LNCAP (cell line): ENCODE data around the gene SIDT2.

Source experiments
- TF ChIP-seq, protein P1 (sequence below): fragments of 450-650 bp; IDR thresholded peaks from 2 replicates; pipeline ENCODE4 v1.5.1; 2017; ENCODE audit warnings: mild to moderate bottlenecking

SIDT2 gene

DNA sequence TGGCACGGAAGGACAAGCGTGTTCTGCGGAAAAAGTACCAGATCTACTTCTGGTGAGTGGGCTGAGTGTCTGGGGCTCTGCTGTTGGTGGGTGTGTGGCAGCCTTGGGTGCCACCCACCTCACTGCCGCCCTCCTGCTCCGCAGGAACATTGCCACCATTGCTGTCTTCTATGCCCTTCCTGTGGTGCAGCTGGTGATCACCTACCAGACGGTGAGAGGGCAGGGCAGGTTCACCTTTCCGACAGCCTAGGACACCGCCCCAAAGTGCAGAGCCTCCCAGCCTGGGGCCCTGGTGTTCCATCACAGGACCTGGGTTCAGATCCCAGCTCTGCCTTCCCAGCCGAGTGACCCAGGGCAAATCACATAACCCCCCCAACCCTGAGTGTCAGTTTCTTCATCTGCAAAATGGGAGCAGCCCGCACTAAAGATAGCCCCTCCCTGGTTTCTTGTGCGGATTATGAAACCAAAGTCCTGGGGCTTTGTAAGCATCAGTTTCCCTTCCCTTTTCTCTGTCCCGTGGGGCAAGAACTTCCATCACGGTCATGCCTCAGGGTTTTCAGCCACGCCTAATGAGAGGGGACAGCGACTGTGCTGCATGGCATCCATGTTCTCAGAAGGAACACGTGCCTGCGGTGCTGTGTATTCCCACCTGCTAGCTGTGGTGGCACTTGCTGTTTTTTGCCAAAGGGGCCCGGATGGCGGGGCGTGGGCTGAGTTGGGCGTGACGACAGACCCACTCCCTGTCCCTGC lies 10.8 kb downstream of the SIDT2 start:
- TF ChIP-seq, protein P1, sequence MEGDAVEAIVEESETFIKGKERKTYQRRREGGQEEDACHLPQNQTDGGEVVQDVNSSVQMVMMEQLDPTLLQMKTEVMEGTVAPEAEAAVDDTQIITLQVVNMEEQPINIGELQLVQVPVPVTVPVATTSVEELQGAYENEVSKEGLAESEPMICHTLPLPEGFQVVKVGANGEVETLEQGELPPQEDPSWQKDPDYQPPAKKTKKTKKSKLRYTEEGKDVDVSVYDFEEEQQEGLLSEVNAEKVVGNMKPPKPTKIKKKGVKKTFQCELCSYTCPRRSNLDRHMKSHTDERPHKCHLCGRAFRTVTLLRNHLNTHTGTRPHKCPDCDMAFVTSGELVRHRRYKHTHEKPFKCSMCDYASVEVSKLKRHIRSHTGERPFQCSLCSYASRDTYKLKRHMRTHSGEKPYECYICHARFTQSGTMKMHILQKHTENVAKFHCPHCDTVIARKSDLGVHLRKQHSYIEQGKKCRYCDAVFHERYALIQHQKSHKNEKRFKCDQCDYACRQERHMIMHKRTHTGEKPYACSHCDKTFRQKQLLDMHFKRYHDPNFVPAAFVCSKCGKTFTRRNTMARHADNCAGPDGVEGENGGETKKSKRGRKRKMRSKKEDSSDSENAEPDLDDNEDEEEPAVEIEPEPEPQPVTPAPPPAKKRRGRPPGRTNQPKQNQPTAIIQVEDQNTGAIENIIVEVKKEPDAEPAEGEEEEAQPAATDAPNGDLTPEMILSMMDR = no peak

DNA sequence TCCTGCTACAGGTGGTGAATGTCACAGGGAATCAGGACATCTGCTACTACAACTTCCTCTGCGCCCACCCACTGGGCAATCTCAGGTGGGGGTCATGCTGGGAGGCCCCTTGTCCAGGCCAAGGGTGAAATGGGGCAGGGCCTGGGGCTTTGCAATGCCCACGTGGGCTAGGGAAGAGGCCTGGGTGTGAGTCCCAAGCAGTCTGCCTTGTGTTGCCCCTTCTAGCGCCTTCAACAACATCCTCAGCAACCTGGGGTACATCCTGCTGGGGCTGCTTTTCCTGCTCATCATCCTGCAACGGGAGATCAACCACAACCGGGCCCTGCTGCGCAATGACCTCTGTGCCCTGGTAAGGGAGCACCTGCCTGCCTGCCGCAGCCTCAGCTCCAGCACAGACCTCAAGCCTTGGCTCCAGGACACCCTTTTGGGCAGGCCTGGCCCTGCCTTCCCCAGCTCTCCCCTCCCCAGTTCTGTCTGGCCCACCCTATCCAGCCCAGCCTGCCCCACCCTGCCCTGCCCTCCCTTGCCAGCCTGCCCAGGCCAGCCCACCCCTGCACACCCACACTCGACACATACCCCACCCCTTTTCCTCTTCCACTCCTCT lies 11.5 kb downstream of the SIDT2 start:
- TF ChIP-seq, protein P1 = no peak

GRCh38 chr11:117191680-117192400 lies 13.3 kb downstream of the SIDT2 start:
- TF ChIP-seq, protein P1 = no peak

DNA sequence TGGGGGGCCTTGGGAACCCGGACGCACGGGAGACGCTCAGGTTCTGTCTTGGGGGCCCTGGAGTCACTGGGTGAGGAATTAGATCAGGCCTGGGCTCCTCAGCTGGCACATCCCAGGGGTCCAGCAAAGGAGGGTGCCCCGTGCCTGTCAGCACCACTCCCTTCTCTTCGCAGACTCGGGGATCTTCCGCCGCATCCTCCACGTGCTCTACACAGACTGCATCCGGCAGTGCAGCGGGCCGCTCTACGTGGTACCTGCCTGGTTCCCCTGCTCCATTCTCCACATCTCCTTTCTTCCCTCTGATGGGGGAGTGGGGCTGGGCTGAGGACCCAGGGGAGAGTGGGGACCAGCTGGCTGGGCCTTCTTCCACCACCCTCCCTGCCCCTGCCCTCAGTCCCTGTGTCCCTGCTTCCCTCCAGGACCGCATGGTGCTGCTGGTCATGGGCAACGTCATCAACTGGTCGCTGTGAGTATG lies 13.9 kb downstream of the SIDT2 start:
- TF ChIP-seq, protein P1 = no peak

GRCh38 chr11:117193130-117194020 lies 14.8 kb downstream of the SIDT2 start:
- TF ChIP-seq, protein P1 = no peak

DNA sequence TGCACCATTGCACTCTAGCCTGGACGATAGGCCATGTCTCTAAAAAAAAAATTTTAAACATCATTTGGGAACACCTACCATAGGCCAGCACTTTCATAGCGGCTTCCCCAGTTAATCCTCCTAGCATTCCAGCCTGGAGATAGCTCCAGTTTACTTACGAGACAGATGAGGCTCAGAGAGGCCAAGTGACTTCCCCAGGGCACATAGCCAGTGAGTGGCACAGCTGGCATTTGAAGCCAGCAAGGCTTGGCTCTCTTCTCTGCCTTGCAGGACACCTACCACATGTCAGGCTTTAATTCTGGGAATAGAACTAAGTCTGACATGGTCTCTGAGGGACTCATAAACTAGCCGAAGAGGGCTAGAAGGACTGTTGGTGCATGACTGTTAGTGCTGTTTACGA lies 15.7 kb downstream of the SIDT2 start:
- TF ChIP-seq, protein P1 = no peak

- TF ChIP-seq, protein P1 = no peak
Measured at GRCh38 chr11:117195258-117195657, 16.7 kb downstream of the SIDT2 start.
